Liver (tissue), 9 donors: ENCODE data around the gene CDCA3. TPM values are rescaled to one million over a fixed set of nuclear protein-coding genes. Genes with fewer than 3 reads are reported as not detected.

Source experiments
- DNase-seq: peaks from one replicate; pipeline ENCODE4 v3.0.0-alpha.2; 2017; ENCODE audit warnings: low spot score
- H3K27ac ChIP-seq, 2 donors: one replicate each; pipeline ENCODE4 v1.7.0; 2013; ENCODE audit warnings: inconsistent platforms in 2 of 2, low read length in 2 of 2, control low read depth in 1 of 2, low read depth in 1 of 2, mild to moderate bottlenecking in 1 of 2
- H3K27me3 ChIP-seq, 4 donors: one replicate each; pipeline versions ENCODE4 v1.6.1 to v1.7.0; 2013; ENCODE audit warnings: low read length in 3 of 4, inconsistent platforms in 1 of 4, mild to moderate bottlenecking in 1 of 4, moderate library complexity in 1 of 4; ENCODE audit not compliant: control insufficient read depth in 4 of 4, insufficient read depth in 4 of 4
- H3K36me3 ChIP-seq, 4 donors: one replicate each; pipeline versions ENCODE4 v1.6.1 to v1.7.0; 2013; ENCODE audit warnings: low read length in 3 of 4, mild to moderate bottlenecking in 3 of 4, low read depth in 1 of 4, moderate library complexity in 1 of 4; ENCODE audit not compliant: control insufficient read depth in 4 of 4, insufficient read depth in 3 of 4
- H3K4me1 ChIP-seq, 4 donors: one replicate each; pipeline versions ENCODE4 v1.6.1 to v1.7.0; 2013; ENCODE audit warnings: low read length in 3 of 4, mild to moderate bottlenecking in 3 of 4, moderate library complexity in 1 of 4; ENCODE audit not compliant: control insufficient read depth in 4 of 4, insufficient read depth in 4 of 4
- H3K4me3 ChIP-seq, 3 donors: one replicate each; pipeline versions ENCODE4 v1.6.1 to v1.7.0; 2013; ENCODE audit warnings: low read length in 3 of 3, control low read depth in 1 of 3, low read depth in 1 of 3, mild to moderate bottlenecking in 1 of 3
- H3K9ac ChIP-seq, 2 donors: one replicate each; pipeline ENCODE4 v1.7.0; 2013; ENCODE audit warnings: low read length in 2 of 2, mild to moderate bottlenecking in 2 of 2, moderate library complexity in 2 of 2, control low read depth in 1 of 2, low read depth in 1 of 2
- H3K9me3 ChIP-seq, 4 donors: one replicate each; pipeline versions ENCODE4 v1.6.1 to v1.7.0; 2013; ENCODE audit warnings: low read length in 3 of 4; ENCODE audit not compliant: control insufficient read depth in 4 of 4
- EGR1 ChIP-seq, 2 donors: IDR thresholded peaks; 2 replicates each; pipeline ENCODE4 v1.6.1; 2016 to 2018; ENCODE audit warnings: antibody characterized with exemption in 2 of 2, low read depth in 2 of 2
- FOXA1 ChIP-seq: IDR thresholded peaks from 2 replicates; pipeline ENCODE4 v1.6.1; 2016; ENCODE audit warnings: antibody characterized with exemption
- FOXA2 ChIP-seq: IDR thresholded peaks from 2 replicates; pipeline ENCODE4 v1.6.1; 2016; ENCODE audit warnings: antibody characterized with exemption
- GABPA ChIP-seq, 2 donors: IDR thresholded peaks in 1 of 2; conservative IDR thresholded peaks in 1 of 2; 2 replicates each; pipeline ENCODE4 v1.6.1; 2016; ENCODE audit warnings: antibody characterized with exemption in 2 of 2, mild to moderate bottlenecking in 1 of 2, moderate library complexity in 1 of 2
- HNF4A ChIP-seq, 2 donors: conservative IDR thresholded peaks; 2 replicates each; pipeline ENCODE4 v1.6.1; 2016; ENCODE audit warnings: antibody characterized with exemption in 2 of 2, mild to moderate bottlenecking in 2 of 2
- HNF4G ChIP-seq: IDR thresholded peaks from 2 replicates; pipeline ENCODE4 v1.6.1; 2016; ENCODE audit warnings: antibody characterized with exemption
- JUND ChIP-seq, 2 donors: IDR thresholded peaks; 2 replicates each; pipeline ENCODE4 v1.6.1; 2016; ENCODE audit warnings: antibody characterized with exemption in 2 of 2
- NR2F2 ChIP-seq: IDR thresholded peaks from 2 replicates; pipeline ENCODE4 v1.6.1; 2016; ENCODE audit warnings: antibody characterized with exemption
- RAD21 ChIP-seq, 2 donors: IDR thresholded peaks; 2 replicates each; pipeline ENCODE4 v1.6.1; 2016; ENCODE audit warnings: antibody characterized with exemption in 2 of 2, mild to moderate bottlenecking in 2 of 2
- RXRA ChIP-seq, 2 donors: IDR thresholded peaks; 2 replicates each; pipeline ENCODE4 v1.6.1; 2017 to 2018; ENCODE audit warnings: antibody characterized with exemption in 2 of 2, mild to moderate bottlenecking in 1 of 2
- SP1 ChIP-seq: IDR thresholded peaks from 2 replicates; pipeline ENCODE4 v1.6.1; 2018; ENCODE audit warnings: antibody characterized with exemption, mild to moderate bottlenecking
- TAF1 ChIP-seq: conservative IDR thresholded peaks from 2 replicates; pipeline ENCODE4 v1.6.1; 2016; ENCODE audit warnings: antibody characterized with exemption, mild to moderate bottlenecking
- YY1 ChIP-seq: IDR thresholded peaks from 2 replicates; pipeline ENCODE4 v1.6.1; 2016; ENCODE audit warnings: antibody characterized with exemption, mild to moderate bottlenecking
- WGBS: extraction: QIAGEN DNeasy Blood & Tissue Kit; methylation state at CpG from one replicate; pipeline ENCODE4 v1.1.7; 2013; 5-methylcytosine and 5-hydroxymethylcytosine counted together
- polyA plus RNA-seq, 2 donors: library from polyadenylated mRNA; stranded (reverse) in 1 of 2; unstranded in 1 of 2; fragments of 200-250 nt in 1 of 2; fragments of >200 nt in 1 of 2; fragmentation: Nextera tagmentation in 1 of 2; extraction: Ambion mirVana in 1 of 2; gene quantifications; one replicate each; pipeline versions ENCODE4 v1.2.1 to v1.2.3, GENCODE V29; 2013 to 2015
- total RNA-seq, 2 donors: library from RNA; depleted of rRNA; stranded (reverse); fragments of >200 nt; gene quantifications; one replicate each; pipeline ENCODE4 v1.2.3, GENCODE V29; 2014
- TF ChIP-seq, protein P1 (sequence below): IDR thresholded peaks from 2 replicates; pipeline ENCODE4 v1.6.1; 2016; ENCODE audit warnings: antibody characterized with exemption
- TF ChIP-seq, protein P2 (sequence below): IDR thresholded peaks from 2 replicates; pipeline ENCODE4 v1.6.1; 2016; ENCODE audit warnings: antibody characterized with exemption
- TF ChIP-seq, protein P3 (sequence below): IDR thresholded peaks from 2 replicates; pipeline ENCODE4 v1.6.1; 2016; ENCODE audit warnings: antibody characterized with exemption, mild to moderate bottlenecking
- TF ChIP-seq, protein P4 (sequence below): IDR thresholded peaks from 2 replicates; pipeline ENCODE4 v1.6.1; 2016; ENCODE audit warnings: antibody characterized with exemption
- TF ChIP-seq, protein P5 (sequence below): fragments of 150-350 bp; IDR thresholded peaks from 2 replicates; pipeline ENCODE4 v1.5.1; 2017; ENCODE audit warnings: improper control_type of control experiment, low read depth, low read length; ENCODE audit not compliant: missing input control
- donor health status: healthy.
- donor health status: healthy.
- donor health status: healthy.
- donor health status: healthy.
- donor health status: healthy.

Gene CDCA3
- total and polyA plus RNA-seq, 4 donors: 0.25 to 26.0 (median 2.6) TPM

DNA sequence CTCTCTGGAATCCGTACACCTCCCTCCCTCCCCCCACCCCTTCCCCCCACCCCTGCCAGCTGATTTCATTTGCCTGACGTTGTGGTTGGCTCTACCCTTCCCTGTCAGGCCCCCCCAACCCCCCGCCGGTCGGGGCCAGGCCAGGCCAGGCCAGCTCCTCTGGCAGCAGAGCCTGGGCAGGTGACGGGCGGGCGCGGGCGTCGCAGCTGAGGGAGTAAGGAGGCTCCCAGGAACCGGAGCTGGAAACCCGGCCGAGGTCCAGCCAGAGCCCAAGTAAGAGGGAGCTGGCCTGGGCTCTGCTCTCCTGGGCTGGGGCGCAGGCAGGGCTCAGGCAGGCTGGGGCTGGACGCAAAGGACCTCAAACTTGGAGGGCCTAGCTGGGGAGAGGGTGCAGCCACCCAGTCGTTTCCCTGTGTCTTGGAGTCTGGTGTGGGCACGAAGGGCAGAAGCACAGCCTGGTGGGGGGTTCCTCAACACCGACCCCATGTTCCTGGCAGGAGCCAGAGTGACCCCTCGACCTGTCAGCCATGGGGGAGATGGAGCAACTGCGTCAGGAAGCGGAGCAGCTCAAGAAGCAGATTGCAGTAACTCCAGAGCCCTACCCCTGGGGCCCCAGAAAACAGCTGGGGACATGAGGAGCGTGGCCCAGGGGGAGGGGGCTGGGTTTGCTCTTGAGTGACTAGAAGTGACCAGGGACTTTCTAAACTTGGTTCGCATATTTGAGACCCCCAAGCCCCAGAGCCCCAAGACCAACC, 10.1 kb downstream of the CDCA3 start, which contains the start of gene GNB3:
GNB3 (plus strand) TSS at position 165 of the 755 bp plus-strand sequence; CDS start at position 528, 363 bp downstream.
- DNase-seq: no peak
- TF ChIP-seq GABPA (IDR thresholded peaks at IDR 0.05 in 1 of 2, conservative IDR thresholded peaks at IDR 0.05 in 1 of 2): no peak
- no peak for TF ChIP-seq HNF4A (conservative IDR thresholded peaks at IDR 0.05)
- no peak for TF ChIP-seq TAF1
- TF ChIP-seq, protein P1, sequence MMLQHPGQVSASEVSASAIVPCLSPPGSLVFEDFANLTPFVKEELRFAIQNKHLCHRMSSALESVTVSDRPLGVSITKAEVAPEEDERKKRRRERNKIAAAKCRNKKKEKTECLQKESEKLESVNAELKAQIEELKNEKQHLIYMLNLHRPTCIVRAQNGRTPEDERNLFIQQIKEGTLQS: no peak
- TF ChIP-seq, protein P2, sequence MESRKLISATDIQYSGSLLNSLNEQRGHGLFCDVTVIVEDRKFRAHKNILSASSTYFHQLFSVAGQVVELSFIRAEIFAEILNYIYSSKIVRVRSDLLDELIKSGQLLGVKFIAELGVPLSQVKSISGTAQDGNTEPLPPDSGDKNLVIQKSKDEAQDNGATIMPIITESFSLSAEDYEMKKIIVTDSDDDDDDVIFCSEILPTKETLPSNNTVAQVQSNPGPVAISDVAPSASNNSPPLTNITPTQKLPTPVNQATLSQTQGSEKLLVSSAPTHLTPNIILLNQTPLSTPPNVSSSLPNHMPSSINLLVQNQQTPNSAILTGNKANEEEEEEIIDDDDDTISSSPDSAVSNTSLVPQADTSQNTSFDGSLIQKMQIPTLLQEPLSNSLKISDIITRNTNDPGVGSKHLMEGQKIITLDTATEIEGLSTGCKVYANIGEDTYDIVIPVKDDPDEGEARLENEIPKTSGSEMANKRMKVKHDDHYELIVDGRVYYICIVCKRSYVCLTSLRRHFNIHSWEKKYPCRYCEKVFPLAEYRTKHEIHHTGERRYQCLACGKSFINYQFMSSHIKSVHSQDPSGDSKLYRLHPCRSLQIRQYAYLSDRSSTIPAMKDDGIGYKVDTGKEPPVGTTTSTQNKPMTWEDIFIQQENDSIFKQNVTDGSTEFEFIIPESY: no peak
- TF ChIP-seq, protein P3, sequence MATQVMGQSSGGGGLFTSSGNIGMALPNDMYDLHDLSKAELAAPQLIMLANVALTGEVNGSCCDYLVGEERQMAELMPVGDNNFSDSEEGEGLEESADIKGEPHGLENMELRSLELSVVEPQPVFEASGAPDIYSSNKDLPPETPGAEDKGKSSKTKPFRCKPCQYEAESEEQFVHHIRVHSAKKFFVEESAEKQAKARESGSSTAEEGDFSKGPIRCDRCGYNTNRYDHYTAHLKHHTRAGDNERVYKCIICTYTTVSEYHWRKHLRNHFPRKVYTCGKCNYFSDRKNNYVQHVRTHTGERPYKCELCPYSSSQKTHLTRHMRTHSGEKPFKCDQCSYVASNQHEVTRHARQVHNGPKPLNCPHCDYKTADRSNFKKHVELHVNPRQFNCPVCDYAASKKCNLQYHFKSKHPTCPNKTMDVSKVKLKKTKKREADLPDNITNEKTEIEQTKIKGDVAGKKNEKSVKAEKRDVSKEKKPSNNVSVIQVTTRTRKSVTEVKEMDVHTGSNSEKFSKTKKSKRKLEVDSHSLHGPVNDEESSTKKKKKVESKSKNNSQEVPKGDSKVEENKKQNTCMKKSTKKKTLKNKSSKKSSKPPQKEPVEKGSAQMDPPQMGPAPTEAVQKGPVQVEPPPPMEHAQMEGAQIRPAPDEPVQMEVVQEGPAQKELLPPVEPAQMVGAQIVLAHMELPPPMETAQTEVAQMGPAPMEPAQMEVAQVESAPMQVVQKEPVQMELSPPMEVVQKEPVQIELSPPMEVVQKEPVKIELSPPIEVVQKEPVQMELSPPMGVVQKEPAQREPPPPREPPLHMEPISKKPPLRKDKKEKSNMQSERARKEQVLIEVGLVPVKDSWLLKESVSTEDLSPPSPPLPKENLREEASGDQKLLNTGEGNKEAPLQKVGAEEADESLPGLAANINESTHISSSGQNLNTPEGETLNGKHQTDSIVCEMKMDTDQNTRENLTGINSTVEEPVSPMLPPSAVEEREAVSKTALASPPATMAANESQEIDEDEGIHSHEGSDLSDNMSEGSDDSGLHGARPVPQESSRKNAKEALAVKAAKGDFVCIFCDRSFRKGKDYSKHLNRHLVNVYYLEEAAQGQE: no peak
- no peak for TF ChIP-seq RAD21 (IDR thresholded peaks at IDR 0.05)
- TF ChIP-seq RXRA (IDR thresholded peaks at IDR 0.05): no peak
- no peak for TF ChIP-seq JUND (IDR thresholded peaks at IDR 0.05)
- no peak for TF ChIP-seq SP1
- TF ChIP-seq EGR1 (IDR thresholded peaks at IDR 0.05; ENCODE audit: low read depth in 2 of 2): no peak
- no peak for TF ChIP-seq HNF4G
- TF ChIP-seq NR2F2: no peak
- TF ChIP-seq, protein P4, sequence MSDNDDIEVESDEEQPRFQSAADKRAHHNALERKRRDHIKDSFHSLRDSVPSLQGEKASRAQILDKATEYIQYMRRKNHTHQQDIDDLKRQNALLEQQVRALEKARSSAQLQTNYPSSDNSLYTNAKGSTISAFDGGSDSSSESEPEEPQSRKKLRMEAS: no peak
- no peak for TF ChIP-seq FOXA2
- TF ChIP-seq FOXA1: no peak
- TF ChIP-seq YY1: no peak
- TF ChIP-seq, protein P5, sequence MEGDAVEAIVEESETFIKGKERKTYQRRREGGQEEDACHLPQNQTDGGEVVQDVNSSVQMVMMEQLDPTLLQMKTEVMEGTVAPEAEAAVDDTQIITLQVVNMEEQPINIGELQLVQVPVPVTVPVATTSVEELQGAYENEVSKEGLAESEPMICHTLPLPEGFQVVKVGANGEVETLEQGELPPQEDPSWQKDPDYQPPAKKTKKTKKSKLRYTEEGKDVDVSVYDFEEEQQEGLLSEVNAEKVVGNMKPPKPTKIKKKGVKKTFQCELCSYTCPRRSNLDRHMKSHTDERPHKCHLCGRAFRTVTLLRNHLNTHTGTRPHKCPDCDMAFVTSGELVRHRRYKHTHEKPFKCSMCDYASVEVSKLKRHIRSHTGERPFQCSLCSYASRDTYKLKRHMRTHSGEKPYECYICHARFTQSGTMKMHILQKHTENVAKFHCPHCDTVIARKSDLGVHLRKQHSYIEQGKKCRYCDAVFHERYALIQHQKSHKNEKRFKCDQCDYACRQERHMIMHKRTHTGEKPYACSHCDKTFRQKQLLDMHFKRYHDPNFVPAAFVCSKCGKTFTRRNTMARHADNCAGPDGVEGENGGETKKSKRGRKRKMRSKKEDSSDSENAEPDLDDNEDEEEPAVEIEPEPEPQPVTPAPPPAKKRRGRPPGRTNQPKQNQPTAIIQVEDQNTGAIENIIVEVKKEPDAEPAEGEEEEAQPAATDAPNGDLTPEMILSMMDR: no peak
- WGBS: 75% methylated on average over 24 of the region's 24 CpGs
- no peak within 1 kb of the TSS for H3K9ac ChIP-seq
- H3K4me1 ChIP-seq: no peaks in the 10 kb centered on the region
- no peak within 1 kb of the TSS for H3K27ac ChIP-seq
- H3K36me3 ChIP-seq: peaks cover 0 to 2% (median 0%) of the 10 kb centered on the region in 4 donors
- no peaks in the 10 kb centered on the region for H3K27me3 ChIP-seq
- H3K9me3 ChIP-seq: no peaks in the 10 kb centered on the region
- H3K4me3 ChIP-seq: no peak within 1 kb of the TSS
